Activated T-cell treated with anti-CD3 and anti-CD28 coated beads, Interleukin-2, amount 50 U/mL, for 72 hours (primary cell): ENCODE measurements around the gene DIS3L2. TPM values are rescaled to one million over a fixed set of nuclear protein-coding genes. Genes with fewer than 3 reads are reported as not detected.

ENCODE experiments used
- ATAC-seq, 2 donors: fragments of 150-1000 bp; cut with Tn5 transposase; replicated peaks in 1 of 2; 2 replicates each; pipeline ENCODE4 v1.10.0; 2021; ENCODE audit warnings: moderate library complexity in 2 of 2, mild to moderate bottlenecking in 1 of 2
- DNase-seq, 2 donors: peaks; one replicate each; pipeline ENCODE4 v3.0.0; 2021 to 2022; ENCODE audit warnings: mixed read lengths in 1 of 2
- H3K27ac Mint-ChIP-seq: one replicate; pipeline ENCODE4 v1.8.0; 2022; ENCODE audit warnings: mild to moderate bottlenecking, moderate library complexity, mixed read lengths
- H3K27me3 Mint-ChIP-seq: one replicate; pipeline ENCODE4 v1.8.0; 2022; ENCODE audit warnings: low read depth, mixed read lengths
- H3K36me3 Mint-ChIP-seq, 2 donors: one replicate each; pipeline ENCODE4 v1.8.0; 2022; ENCODE audit warnings: mixed read lengths in 2 of 2, mild to moderate bottlenecking in 1 of 2; ENCODE audit not compliant: insufficient read depth in 2 of 2
- H3K4me1 Mint-ChIP-seq: one replicate; pipeline ENCODE4 v1.8.0; 2022; ENCODE audit warnings: low read depth, mixed read lengths
- H3K4me3 Mint-ChIP-seq, 2 donors: one replicate each; pipeline ENCODE4 v1.8.0; 2022; ENCODE audit warnings: mild to moderate bottlenecking in 2 of 2, mixed read lengths in 2 of 2, moderate library complexity in 2 of 2
- H3K9me3 Mint-ChIP-seq, 2 donors: one replicate each; pipeline ENCODE4 v1.8.0; 2022; ENCODE audit warnings: mixed read lengths in 2 of 2
- total RNA-seq, 2 donors: library from RNA; stranded (reverse); gene quantifications; one replicate each; pipeline ENCODE4 v1.2.3, GENCODE V29; 2022

The DIS3L2 gene
- total RNA-seq, 2 donors from 2014 or later: 28.8 to 38.3 TPM

DNA sequence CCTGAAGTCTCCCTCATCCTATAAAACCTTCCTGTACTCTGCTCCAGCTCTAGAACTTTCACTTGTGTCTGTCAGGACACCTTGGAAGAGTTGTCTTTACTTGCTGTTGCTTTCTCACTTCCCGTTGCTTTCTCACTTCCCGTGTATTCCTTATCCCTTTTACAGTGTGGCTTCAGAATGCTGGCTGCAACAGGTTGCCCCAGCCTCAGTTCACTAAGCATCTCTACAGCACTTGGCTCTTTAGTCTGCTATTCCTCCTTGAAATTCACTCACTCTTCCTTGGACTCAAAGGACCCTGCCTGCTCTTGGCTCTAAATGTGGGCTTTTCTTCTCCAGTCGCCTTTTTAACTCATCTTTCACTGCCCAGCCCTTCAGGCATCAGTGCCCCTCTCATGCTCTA is 254.5 kb downstream of the DIS3L2 start:
- ATAC-seq (no peak), DNase-seq (no peak)
- Mint-ChIP-seq H3K27ac (no peak overlapping the region), H3K9me3 (no peaks in the 10 kb centered on the region), H3K36me3 (no peaks in the 10 kb centered on the region), H3K27me3 (no peaks in the 10 kb centered on the region), H3K4me3 (no peak overlapping the region), H3K4me1 (peaks cover 28% of the 10 kb centered on the region)

DNA sequence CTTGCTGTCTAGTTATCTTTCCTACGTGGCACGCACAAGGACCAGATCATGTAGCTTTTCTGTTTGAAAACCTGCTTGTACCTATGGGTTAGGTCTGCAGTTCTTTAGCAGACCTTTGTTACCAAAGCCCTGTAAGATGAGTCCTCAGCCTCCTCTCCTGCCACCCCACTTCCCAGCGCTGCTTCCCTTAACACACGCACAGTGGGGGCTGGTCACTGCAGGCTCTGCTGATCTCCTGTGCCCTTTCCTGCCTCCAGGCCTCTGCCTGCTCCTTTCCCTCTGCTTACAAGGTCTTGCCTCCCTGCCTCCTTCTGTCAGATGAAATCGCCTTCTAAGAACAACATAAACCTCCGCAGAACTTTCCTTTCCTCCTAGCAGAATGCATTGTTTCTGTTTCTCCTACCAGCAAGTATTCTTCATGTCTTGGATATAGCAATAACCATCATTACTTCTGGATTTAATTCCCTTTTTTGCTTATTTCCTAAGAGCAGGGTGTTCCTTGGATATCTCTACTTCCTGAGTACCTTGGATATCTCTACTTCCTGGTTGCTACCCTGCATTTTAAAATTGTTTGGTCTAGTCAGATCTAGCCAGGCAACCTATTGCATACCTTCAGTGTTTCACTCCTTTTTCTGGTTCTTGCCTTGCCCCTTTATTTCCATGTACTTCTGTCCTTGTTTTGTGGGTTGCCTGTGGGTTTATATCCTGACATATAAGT is 257.4 kb downstream of the DIS3L2 start:
- no peaks in the 10 kb centered on the region for H3K27me3 Mint-ChIP-seq
- H3K4me3 Mint-ChIP-seq: no peak overlapping the region
- H3K4me1 Mint-ChIP-seq: peaks cover 20% of the 10 kb centered on the region
- ATAC-seq (no peak), DNase-seq (no peak)
- no peak overlapping the region for H3K27ac Mint-ChIP-seq
- H3K9me3 Mint-ChIP-seq: no peaks in the 10 kb centered on the region
- no peaks in the 10 kb centered on the region for H3K36me3 Mint-ChIP-seq

DNA sequence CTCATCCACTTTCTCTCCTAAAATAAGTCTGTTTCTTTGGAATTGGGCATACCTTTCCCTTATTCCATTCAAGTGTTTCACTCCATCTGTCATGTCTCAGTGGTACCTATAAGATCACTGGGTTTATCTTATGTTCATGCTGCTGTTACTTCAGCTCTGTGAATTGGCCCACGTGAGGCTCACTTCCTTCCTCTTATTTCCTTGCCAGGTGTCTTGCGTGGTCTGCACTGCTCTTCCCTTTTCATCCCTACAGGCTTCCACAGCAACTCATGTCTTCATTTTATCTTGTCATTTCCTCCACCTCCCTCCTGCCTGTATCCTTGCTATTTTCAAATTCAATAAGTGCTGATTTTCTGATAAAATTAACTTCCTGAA is 258.0 kb downstream of the DIS3L2 start:
- Mint-ChIP-seq H3K4me1 (peaks cover 20% of the 10 kb centered on the region), H3K36me3 (no peaks in the 10 kb centered on the region), H3K9me3 (no peaks in the 10 kb centered on the region), H3K27ac (no peak overlapping the region), H3K4me3 (no peak overlapping the region), H3K27me3 (no peaks in the 10 kb centered on the region)
- DNase-seq (no peak), ATAC-seq (no peak)

DNA sequence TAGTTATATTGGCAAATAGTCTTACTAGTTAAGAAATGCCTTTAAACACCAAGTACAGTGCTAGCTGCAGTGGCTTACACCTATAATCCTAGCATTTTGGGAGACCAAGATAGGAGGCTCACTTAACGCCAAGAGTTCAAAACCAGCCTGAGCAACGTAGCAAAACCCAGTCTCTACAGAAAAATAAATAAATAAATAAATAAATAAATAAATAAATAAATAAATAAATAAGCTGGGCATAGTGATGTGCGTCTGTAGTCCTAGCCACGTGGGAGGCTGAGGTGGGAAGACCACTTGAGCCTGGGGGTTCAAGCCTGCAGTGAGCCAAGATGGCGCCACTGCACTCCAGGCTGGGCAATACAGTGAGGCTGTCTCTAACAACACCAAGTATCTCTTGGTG is 258.4 kb downstream of the DIS3L2 start:
- Mint-ChIP-seq H3K4me1 (peaks cover 20% of the 10 kb centered on the region), H3K27me3 (no peaks in the 10 kb centered on the region), H3K9me3 (no peaks in the 10 kb centered on the region), H3K36me3 (no peaks in the 10 kb centered on the region), H3K27ac (no peak overlapping the region), H3K4me3 (no peak overlapping the region)
- DNase-seq (no peak), ATAC-seq (no peak)

DNA sequence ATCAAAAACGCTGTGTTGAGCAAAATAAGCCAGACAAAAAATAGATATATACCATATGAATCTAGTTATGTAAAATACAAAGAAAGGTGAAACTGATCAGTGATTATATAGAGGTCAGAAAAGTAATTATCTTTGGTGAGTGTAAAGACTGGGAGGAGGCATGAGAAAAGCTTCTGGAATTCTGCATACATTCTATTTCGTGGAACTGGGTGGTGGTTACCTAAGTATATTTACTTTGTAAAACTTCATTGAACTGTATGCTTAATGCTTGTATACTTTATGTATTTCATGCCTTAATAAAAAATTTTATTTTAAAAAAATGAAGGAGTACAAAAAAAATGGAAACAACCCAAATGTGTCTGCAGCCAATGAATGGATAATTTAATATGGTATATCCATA is 263.9 kb downstream of the DIS3L2 start:
- H3K27ac Mint-ChIP-seq: no peak overlapping the region

DNA sequence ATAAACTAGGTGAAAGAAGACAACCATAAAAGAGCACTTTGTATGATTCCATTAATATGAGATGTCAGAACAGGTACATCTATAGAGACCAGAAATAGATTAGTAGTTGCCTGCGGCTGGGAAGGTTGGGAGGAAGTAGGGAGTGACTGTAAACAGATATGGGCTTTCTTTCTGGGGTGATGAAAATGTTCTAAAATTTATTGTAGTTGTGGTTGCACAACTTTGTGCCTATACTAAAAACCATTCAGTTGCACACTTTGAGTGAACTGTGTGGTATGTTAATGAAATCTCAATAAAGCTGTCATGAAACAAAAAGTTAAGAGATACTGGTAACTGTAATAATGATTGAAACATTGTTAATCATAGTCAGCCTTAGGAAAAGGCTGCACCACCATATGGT is 264.4 kb downstream of the DIS3L2 start:
- H3K27ac Mint-ChIP-seq: no peak overlapping the region
- no peaks in the 10 kb centered on the region for H3K36me3 Mint-ChIP-seq
- H3K4me1 Mint-ChIP-seq: no peaks in the 10 kb centered on the region
- DNase-seq (no peak), ATAC-seq (no peak)
- no peak overlapping the region for H3K4me3 Mint-ChIP-seq
- H3K9me3 Mint-ChIP-seq: no peaks in the 10 kb centered on the region
- no peaks in the 10 kb centered on the region for H3K27me3 Mint-ChIP-seq

More for the DNA sequence above, 263.9 kb downstream of the DIS3L2 start:
- no peak for DNase-seq
- Mint-ChIP-seq H3K4me1 (no peaks in the 10 kb centered on the region), H3K36me3 (no peaks in the 10 kb centered on the region), H3K4me3 (no peak overlapping the region), H3K9me3 (no peaks in the 10 kb centered on the region), H3K27me3 (no peaks in the 10 kb centered on the region)
- ATAC-seq: no peak

DNA sequence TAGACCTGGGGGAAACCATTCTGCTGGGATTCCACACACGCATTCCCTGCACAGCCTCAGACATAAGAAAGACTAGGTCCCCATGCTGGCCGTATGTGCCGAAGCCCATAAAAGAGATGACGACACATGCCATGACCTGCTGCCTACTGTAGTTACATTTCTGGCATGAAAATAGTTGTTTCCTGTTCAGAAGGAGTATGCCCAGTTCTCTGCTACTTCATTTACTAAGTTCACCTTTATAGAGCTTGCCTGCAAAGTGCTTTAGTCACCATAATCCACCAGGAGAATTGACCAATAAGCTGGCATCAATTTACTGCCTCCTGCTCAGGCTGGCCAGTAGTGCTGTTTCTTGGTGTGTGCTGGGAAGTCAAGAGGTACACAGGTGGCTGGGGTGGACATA is 266.8 kb downstream of the DIS3L2 start:
- H3K4me3 Mint-ChIP-seq: no peak overlapping the region
- ATAC-seq (no peak), DNase-seq (no peak)
- no peaks in the 10 kb centered on the region for H3K36me3 Mint-ChIP-seq
- no peak overlapping the region for H3K27ac Mint-ChIP-seq
- peaks cover 13% of the 10 kb centered on the region for H3K4me1 Mint-ChIP-seq
- H3K9me3 Mint-ChIP-seq: no peaks in the 10 kb centered on the region
- no peaks in the 10 kb centered on the region for H3K27me3 Mint-ChIP-seq

DNA sequence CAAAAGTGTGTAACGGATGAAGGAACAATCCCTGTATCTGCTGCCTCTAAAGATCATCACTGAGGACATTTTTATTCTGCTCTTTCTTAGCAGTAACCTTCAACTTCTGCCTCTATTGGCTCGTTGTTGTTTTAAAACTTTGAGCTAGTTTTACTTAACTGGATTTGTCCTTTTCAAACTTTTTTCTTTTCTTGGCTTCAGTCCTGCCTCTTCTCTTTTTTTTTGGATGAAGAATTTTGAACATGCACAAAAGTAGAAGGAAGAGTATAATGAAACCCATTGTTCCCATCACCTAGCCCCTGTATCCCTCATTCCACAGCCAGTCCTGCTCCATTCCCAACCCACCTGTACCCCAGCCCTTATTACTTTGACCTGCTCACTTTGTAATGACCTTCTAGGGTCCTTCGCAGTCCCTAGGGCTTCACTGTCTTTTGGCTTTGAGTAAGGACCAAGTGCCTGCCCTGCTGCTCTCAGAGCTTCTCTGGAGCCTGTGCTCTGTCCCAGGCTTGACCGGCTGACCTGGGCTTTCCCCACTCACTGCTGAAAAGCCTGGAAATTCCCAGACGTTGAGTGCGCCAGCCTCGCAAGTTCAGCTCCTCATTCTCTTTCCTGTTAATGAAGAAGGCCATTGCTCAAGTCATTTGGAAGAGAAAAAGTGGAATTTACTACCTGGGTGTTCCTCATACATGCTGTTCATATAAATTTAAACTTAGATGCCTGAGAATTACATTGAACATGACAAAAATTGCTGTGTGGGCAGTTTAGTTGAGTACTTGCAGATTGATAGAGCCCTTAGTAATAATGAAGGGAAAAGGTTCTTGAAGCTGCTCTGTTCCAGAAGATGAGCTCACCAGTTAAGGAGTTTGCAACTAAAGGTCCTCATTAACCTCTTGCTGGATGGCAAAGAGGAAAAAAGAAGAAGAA is 267.7 kb downstream of the DIS3L2 start:
- Mint-ChIP-seq H3K36me3 (no peaks in the 10 kb centered on the region), H3K27ac (no peak overlapping the region), H3K9me3 (no peaks in the 10 kb centered on the region), H3K4me3 (no peak overlapping the region), H3K4me1 (peaks cover 13% of the 10 kb centered on the region), H3K27me3 (no peaks in the 10 kb centered on the region)
- ATAC-seq (no peak), DNase-seq (no peak)

DNA sequence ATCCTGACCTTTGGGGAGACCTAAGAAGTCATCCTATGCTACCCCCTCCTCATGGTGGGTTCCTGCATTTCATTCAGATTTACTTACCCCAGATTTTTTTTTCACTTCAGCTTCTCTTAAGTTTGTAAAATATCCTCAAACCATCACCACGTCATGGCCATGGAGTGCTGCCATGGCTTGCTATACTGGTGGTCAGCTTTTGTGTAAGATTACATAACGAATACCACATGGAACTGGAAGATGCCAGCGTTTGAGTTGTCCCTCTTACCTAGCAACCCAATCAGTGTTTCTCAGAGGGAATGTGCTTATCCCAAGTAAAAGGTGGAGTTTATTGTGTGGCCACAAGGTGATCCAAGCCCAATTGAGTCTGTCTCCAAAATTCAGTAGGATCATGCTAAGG is 268.4 kb downstream of the DIS3L2 start:
- H3K4me1 Mint-ChIP-seq: peaks cover 13% of the 10 kb centered on the region
- no peaks in the 10 kb centered on the region for H3K27me3 Mint-ChIP-seq
- no peak overlapping the region for H3K27ac Mint-ChIP-seq
- H3K36me3 Mint-ChIP-seq: no peaks in the 10 kb centered on the region
- no peak overlapping the region for H3K4me3 Mint-ChIP-seq
- H3K9me3 Mint-ChIP-seq: no peaks in the 10 kb centered on the region
- DNase-seq: no peak
- ATAC-seq: no peak

DNA sequence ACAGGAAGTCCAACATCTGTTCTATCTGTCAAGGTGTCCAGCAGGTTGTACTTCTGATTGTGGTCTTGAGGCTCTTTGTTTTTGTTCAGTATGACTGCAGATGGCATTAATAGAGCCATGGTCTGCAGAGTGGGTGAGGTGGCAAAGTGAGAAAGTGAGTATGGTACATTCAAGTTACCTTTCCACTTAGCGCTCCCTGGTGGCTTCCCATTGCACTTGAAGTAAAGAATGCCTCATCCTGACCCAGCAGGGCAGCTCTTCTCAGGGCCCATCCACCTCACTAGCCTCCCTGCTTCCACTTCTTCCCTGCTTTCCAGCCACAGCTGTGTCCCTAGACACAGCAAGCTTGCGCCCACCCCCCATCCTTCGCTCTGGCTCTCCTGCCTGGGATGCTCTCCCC is 269.0 kb downstream of the DIS3L2 start:
- Mint-ChIP-seq H3K4me3 (no peak overlapping the region), H3K36me3 (no peaks in the 10 kb centered on the region), H3K9me3 (no peaks in the 10 kb centered on the region), H3K27me3 (no peaks in the 10 kb centered on the region), H3K4me1 (peaks cover 13% of the 10 kb centered on the region), H3K27ac (no peak overlapping the region)
- DNase-seq (peak; percentile 41 to 44), ATAC-seq (peak; percentile 37 to 66)

DNA sequence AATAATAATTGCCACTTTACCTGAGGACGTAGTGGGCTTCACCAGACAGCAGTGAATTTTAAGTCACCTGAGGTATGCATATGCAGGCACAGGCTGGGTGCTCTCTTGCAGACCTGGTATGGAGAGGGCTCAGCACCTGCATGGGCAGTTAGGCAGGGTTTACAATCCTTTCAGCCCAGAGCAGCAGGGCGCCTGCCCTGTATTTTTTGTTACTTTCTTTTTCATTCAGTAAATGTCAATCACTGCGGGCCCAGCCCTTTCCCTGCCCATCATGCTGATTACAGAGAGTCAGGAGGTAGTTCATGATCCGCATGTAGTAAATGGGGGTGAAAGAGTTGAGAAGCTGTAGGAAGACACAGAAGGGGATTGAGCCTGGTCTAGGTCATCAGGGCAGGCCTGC is 270.0 kb downstream of the DIS3L2 start:
- no peaks in the 10 kb centered on the region for H3K9me3 Mint-ChIP-seq
- no peak overlapping the region for H3K4me3 Mint-ChIP-seq
- H3K27me3 Mint-ChIP-seq: no peaks in the 10 kb centered on the region
- DNase-seq: no peak
- ATAC-seq: no peak
- H3K36me3 Mint-ChIP-seq: no peaks in the 10 kb centered on the region
- peak overlapping the region; percentile 7 for H3K27ac Mint-ChIP-seq
- peaks cover 23% of the 10 kb centered on the region for H3K4me1 Mint-ChIP-seq

DNA sequence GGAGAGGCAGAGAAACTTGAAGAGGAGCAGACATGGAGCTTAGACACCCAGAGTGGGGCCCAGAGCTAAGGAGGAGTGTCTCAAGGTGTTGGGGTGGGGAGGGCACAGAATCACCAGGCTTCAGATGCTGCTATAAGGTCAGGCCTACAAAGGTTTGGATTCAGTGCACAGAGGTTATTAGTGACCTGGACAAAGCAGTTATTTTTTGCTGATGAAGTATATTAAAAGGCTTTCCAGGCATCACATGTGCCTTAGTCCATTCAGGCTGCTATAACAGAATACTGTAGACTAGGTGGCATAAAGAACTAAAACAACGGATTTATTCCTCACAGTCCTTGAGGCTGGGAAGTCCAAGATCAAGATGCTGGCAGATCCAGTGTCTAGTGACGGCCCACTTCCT is 271.4 kb downstream of the DIS3L2 start:
- H3K27ac Mint-ChIP-seq: no peak overlapping the region
- peaks cover 34% of the 10 kb centered on the region for H3K4me1 Mint-ChIP-seq
- H3K27me3 Mint-ChIP-seq: no peaks in the 10 kb centered on the region
- no peaks in the 10 kb centered on the region for H3K36me3 Mint-ChIP-seq
- ATAC-seq: no peak
- no peaks in the 10 kb centered on the region for H3K9me3 Mint-ChIP-seq
- no peak for DNase-seq
- H3K4me3 Mint-ChIP-seq: no peak overlapping the region

DNA sequence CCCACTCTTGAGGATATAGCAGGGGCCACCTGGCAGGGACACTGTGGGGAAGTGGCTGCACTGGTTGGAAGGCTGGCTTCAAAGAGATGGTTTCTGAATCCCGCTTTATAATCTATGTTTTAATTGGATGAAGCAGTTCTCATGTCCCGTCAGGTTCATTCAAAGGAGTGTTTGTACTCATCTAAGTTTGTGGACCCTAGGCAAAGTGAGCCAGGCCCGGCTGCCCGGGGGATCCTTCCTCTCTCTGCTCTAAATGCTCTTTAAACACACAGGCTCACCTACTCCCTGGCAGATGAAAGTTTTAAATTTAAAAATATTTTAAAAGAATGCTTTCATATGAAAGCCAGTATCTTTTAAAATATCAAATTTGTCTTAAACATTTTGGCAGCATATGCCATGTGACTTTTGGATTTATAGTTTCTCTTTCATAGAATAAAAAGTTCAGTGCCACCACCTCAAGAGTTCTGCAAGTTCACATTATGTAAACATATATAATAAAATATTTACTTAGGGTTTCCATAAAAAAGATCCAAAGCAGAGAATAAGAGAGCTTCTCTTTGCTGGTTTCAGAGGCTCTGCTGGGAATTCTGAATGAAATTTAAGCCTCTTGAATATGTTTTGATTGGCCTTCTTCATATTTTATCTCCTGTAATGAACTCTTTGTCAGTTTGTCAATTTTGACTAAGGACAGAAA is 273.6 kb downstream of the DIS3L2 start:
- Mint-ChIP-seq H3K4me3 (no peak overlapping the region), H3K27me3 (no peaks in the 10 kb centered on the region), H3K9me3 (no peaks in the 10 kb centered on the region), H3K36me3 (peaks cover 0 to 2% of the 10 kb centered on the region in 2 donors), H3K4me1 (peaks cover 56% of the 10 kb centered on the region), H3K27ac (no peak overlapping the region)
- no peak for ATAC-seq
- DNase-seq: no peak
